H1 (cell line): ENCODE measurements around the gene RTTN. TPM values are rescaled to one million over a fixed set of nuclear protein-coding genes. Genes with fewer than 3 reads are reported as not detected.

Experiments used
- BACH1 ChIP-seq: IDR thresholded peaks from 2 replicates; pipeline ENCODE4 v1.6.1; 2012; ENCODE audit warnings: low read length, improper control_type of control experiment
- CBX8 ChIP-seq: fragments of 300-800, 300-1000 bp; sonication (generic); IDR thresholded peaks from 2 replicates; pipeline ENCODE4 v1.7.1; 2016; ENCODE audit warnings: low read depth, low read length, borderline replicate concordance
- polyA plus RNA-seq, 7 experiments: library from polyadenylated mRNA; depleted of rRNA in 3 of 7; stranded (reverse) in 5 of 7; unstranded in 2 of 7; fragments of >200 nt in 5 of 7; fragments of 200-250 nt in 2 of 7; gene quantifications; 1 replicate in 5 of 7; 2 replicates in 1 of 7; 4 replicates in 1 of 7; pipeline versions ENCODE4 v1.2.1 to v1.2.3, GENCODE V29; 2011 to 2013; ENCODE audit warnings: missing spikeins in 2 of 7, mixed read lengths in 2 of 7
- total RNA-seq: library from RNA; stranded (reverse); fragmentation: NEBNext Ultra II Directional; extraction: Animal tissue kit (Norgen Biotek cat#: 25700); gene quantifications from 2 replicates; pipeline ENCODE4 v1.2.1, GENCODE V29; 2021

RTTN gene
- total and polyA plus RNA-seq, 2 of the 8 experiments (the other 6 are each of a cell fraction or from before 2014, with no cell fraction given) = 9.1 to 21.4 TPM

DNA sequence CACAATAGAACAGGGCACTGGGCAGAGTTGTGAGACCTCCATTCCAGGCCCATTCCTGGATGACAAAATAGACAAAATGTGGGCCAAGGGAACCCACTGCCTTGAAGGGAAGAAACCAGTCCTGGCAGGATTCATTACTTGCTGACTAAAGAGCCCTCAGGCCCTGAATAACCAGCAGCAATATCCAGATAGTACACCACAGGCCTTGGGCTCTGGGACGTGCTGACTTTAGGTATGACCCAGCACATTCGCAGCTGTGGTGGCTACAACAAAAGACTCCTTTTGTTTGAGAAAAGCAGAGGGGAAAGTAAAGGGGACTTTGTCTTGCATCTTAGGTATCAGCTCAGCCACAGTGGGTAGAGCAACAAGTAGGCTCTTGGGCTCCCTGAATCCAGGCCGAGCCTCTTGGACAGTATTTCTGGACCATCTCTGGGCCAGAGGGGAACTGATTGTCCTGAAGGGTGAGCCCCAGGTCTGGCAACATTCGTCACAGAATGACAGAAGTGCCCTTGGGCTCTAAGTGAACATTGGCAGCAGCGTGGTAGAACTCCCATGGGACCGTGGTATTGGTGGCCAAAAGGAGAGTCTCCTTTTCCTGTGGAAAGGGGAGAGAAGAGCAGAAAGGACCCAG is 167.9 kb downstream of the RTTN start (continued):
- TF ChIP-seq BACH1 (no peak), CBX8 (no peak)
